ENCODE measurements around the gene SOCS2.
A peak's percentile ranks its signal among the peaks of the same experiment; 100 is the strongest.

Gene SOCS2

DNA sequence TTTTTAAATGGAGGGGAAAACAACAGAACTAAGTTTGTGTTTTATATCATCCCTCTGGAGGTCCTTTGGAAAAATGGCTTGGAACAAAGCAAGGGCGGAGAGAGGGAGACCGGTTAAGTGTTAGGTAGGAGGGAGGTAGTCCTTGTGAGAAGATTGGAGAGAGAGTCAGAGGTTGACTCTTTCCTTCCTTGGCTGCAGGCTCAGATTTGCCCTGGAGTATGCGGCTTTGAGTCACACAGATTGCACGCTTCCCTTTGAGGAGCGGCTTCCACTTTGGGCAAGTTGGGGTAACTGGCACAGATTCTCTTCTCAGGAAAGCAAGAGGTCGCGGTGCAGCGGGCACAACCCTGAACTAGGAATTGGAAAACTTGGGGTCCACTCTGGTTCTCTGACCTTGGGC is 9.9 kb downstream of the SOCS2 start:
- Histone ChIP-seq H3K4me3 (ENCODE audit: low read length) (no peak overlapping the region), H3K36me3 (ENCODE audit: insufficient read depth, low read length) (no peaks in the 10 kb centered on the region), H3K9me3 (ENCODE audit: insufficient read depth, low read depth, low read length) (no peaks in the 10 kb centered on the region), H3K27me3 (ENCODE audit: insufficient read depth, low read length) (no peaks in the 10 kb centered on the region), H3K27ac (ENCODE audit: low read depth, low read length) (no peak overlapping the region), H3K9ac (ENCODE audit: low read depth, low read length) (no peak overlapping the region), H3K4me1 (ENCODE audit: insufficient read depth, low read length) (peaks cover 25% of the 10 kb centered on the region)
- WGBS: 93% methylated on average over 8 of the region's 8 CpGs

- H3K4me1 ChIP-seq (ENCODE audit: insufficient read depth, low read length): peaks cover 25% of the 10 kb centered on the region
- no peaks in the 10 kb centered on the region for H3K9me3 ChIP-seq (ENCODE audit: insufficient read depth, low read depth, low read length)
- peak overlapping the region; percentile 19; the same call in 1 of the 2 replicates for H3K4me3 ChIP-seq (ENCODE audit: low read length)
- peak overlapping the region; percentile 27; the same call in 1 of the 2 replicates for H3K9ac ChIP-seq (ENCODE audit: low read depth, low read length)
- H3K27me3 ChIP-seq (ENCODE audit: insufficient read depth, low read length): no peaks in the 10 kb centered on the region
- WGBS: 75% methylated on average over 5 of the region's 5 CpGs
- peak overlapping the region; percentile 84; the same call in 1 of the 2 replicates for H3K27ac ChIP-seq (ENCODE audit: low read depth, low read length)
- no peaks in the 10 kb centered on the region for H3K36me3 ChIP-seq (ENCODE audit: insufficient read depth, low read length)
These were observed 11.3 kb downstream of the SOCS2 start for GRCh38 chr12:93583627-93584392.

GRCh38 chr12:93585247-93585646 is 12.8 kb downstream of the SOCS2 start:
- Histone ChIP-seq H3K27me3 (ENCODE audit: insufficient read depth, low read length) (no peaks in the 10 kb centered on the region), H3K9ac (ENCODE audit: low read depth, low read length) (no peak overlapping the region), H3K4me3 (ENCODE audit: low read length) (no peak overlapping the region), H3K36me3 (ENCODE audit: insufficient read depth, low read length) (no peaks in the 10 kb centered on the region), H3K27ac (ENCODE audit: low read depth, low read length) (no peak overlapping the region), H3K9me3 (ENCODE audit: insufficient read depth, low read depth, low read length) (no peaks in the 10 kb centered on the region), H3K4me1 (ENCODE audit: insufficient read depth, low read length) (peaks cover 25% of the 10 kb centered on the region)
- WGBS: 92% methylated on average over 2 of the region's 2 CpGs

- WGBS: 93% methylated on average over 5 of the region's 5 CpGs
- Histone ChIP-seq H3K36me3 (ENCODE audit: insufficient read depth, low read length) (no peaks in the 10 kb centered on the region), H3K9me3 (ENCODE audit: insufficient read depth, low read depth, low read length) (no peaks in the 10 kb centered on the region), H3K27ac (ENCODE audit: low read depth, low read length) (no peak overlapping the region), H3K4me1 (ENCODE audit: insufficient read depth, low read length) (peaks cover 37% of the 10 kb centered on the region), H3K9ac (ENCODE audit: low read depth, low read length) (no peak overlapping the region), H3K4me3 (ENCODE audit: low read length) (no peak overlapping the region), H3K27me3 (ENCODE audit: insufficient read depth, low read length) (peaks cover 20% of the 10 kb centered on the region)
These were observed 15.1 kb downstream of the SOCS2 start for GRCh38 chr12:93587611-93588010.

GRCh38 chr12:93589081-93589480 is 16.6 kb downstream of the SOCS2 start:
- H3K4me3 ChIP-seq (ENCODE audit: low read length): no peak overlapping the region
- peaks cover 24% of the 10 kb centered on the region for H3K27me3 ChIP-seq (ENCODE audit: insufficient read depth, low read length)
- H3K4me1 ChIP-seq (ENCODE audit: insufficient read depth, low read length): peaks cover 30% of the 10 kb centered on the region
- no peak overlapping the region for H3K9ac ChIP-seq (ENCODE audit: low read depth, low read length)
- no peaks in the 10 kb centered on the region for H3K36me3 ChIP-seq (ENCODE audit: insufficient read depth, low read length)
- no peak overlapping the region for H3K27ac ChIP-seq (ENCODE audit: low read depth, low read length)
- 91% methylated on average over 2 of the region's 2 CpGs for WGBS
- H3K9me3 ChIP-seq (ENCODE audit: insufficient read depth, low read depth, low read length): no peaks in the 10 kb centered on the region

- 4% methylated on average over 37 of the region's 37 CpGs for WGBS
- H3K36me3 ChIP-seq (ENCODE audit: insufficient read depth, low read length): no peaks in the 10 kb centered on the region
- H3K27ac ChIP-seq (ENCODE audit: low read depth, low read length): no peak overlapping the region
- H3K27me3 ChIP-seq (ENCODE audit: insufficient read depth, low read length): peaks cover 24% of the 10 kb centered on the region
- no peaks in the 10 kb centered on the region for H3K9me3 ChIP-seq (ENCODE audit: insufficient read depth, low read depth, low read length)
- peaks cover 23% of the 10 kb centered on the region for H3K4me1 ChIP-seq (ENCODE audit: insufficient read depth, low read length)
- peak overlapping the region; percentile 17 for H3K9ac ChIP-seq (ENCODE audit: low read depth, low read length)
- peak overlapping the region; percentile 45 for H3K4me3 ChIP-seq (ENCODE audit: low read length)
These were observed 18.8 kb downstream of the SOCS2 start for GRCh38 chr12:93591137-93591868.

DNA sequence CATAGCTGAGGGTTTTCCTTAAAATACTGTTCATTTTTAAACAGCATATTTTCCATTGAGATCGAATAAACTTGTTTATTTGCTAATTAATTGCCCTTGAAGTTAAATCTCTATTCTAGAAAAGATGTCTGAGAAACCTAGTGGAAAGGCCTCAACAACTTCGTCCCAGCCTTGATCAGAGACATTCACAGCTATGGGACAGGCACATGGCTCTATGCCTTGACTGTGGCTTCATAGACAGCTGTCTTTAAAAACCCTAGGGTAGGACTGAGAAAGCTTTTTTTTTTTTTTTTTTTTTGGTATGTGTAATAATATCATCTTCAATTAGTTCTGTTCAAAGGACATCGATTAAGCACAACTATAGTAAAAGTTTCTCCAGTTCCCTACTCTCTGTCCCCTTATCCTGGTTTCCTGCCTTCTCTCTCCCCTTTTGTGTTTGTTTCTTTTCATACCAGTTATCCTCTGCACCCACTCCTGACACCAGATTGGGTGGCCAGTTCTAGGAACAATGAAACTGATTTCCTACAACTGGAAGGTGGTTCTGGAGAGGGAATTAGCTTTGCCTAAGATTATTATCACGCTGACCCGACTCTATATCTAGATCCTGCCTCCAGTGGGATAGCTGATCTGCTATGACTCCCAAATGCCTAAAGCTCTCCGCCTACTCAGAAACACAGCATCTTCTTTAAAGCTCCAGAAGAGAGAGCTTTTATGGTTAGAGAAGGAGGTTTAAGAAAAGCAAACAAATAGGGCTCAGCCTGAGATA is 20.3 kb downstream of the SOCS2 start:
- Histone ChIP-seq H3K27ac (ENCODE audit: low read depth, low read length) (no peak overlapping the region), H3K4me1 (ENCODE audit: insufficient read depth, low read length) (peaks cover 23% of the 10 kb centered on the region), H3K36me3 (ENCODE audit: insufficient read depth, low read length) (no peaks in the 10 kb centered on the region), H3K9me3 (ENCODE audit: insufficient read depth, low read depth, low read length) (no peaks in the 10 kb centered on the region), H3K4me3 (ENCODE audit: low read length) (no peak overlapping the region), H3K27me3 (ENCODE audit: insufficient read depth, low read length) (peaks cover 24% of the 10 kb centered on the region), H3K9ac (ENCODE audit: low read depth, low read length) (no peak overlapping the region)
- 83% methylated on average over 5 of the region's 6 CpGs for WGBS

- WGBS: no CpG with 5 or more reads among the region's 2 CpGs
- H3K27me3 ChIP-seq (ENCODE audit: insufficient read depth, low read length): peaks cover 24% of the 10 kb centered on the region
- no peak overlapping the region for H3K9ac ChIP-seq (ENCODE audit: low read depth, low read length)
- H3K4me1 ChIP-seq (ENCODE audit: insufficient read depth, low read length): peaks cover 23% of the 10 kb centered on the region
- H3K36me3 ChIP-seq (ENCODE audit: insufficient read depth, low read length): no peaks in the 10 kb centered on the region
- no peaks in the 10 kb centered on the region for H3K9me3 ChIP-seq (ENCODE audit: insufficient read depth, low read depth, low read length)
- H3K27ac ChIP-seq (ENCODE audit: low read depth, low read length): no peak overlapping the region
- H3K4me3 ChIP-seq (ENCODE audit: low read length): no peak overlapping the region
These were observed 21.4 kb downstream of the SOCS2 start for GRCh38 chr12:93593843-93594242.

GRCh38 chr12:93594766-93595311 is 22.4 kb downstream of the SOCS2 start:
- Histone ChIP-seq H3K4me1 (ENCODE audit: insufficient read depth, low read length) (peaks cover 23% of the 10 kb centered on the region), H3K9me3 (ENCODE audit: insufficient read depth, low read depth, low read length) (no peaks in the 10 kb centered on the region), H3K27me3 (ENCODE audit: insufficient read depth, low read length) (peaks cover 24% of the 10 kb centered on the region), H3K4me3 (ENCODE audit: low read length) (no peak overlapping the region), H3K36me3 (ENCODE audit: insufficient read depth, low read length) (no peaks in the 10 kb centered on the region), H3K9ac (ENCODE audit: low read depth, low read length) (no peak overlapping the region), H3K27ac (ENCODE audit: low read depth, low read length) (no peak overlapping the region)
- WGBS: 86% methylated on average over 4 of the region's 6 CpGs

DNA sequence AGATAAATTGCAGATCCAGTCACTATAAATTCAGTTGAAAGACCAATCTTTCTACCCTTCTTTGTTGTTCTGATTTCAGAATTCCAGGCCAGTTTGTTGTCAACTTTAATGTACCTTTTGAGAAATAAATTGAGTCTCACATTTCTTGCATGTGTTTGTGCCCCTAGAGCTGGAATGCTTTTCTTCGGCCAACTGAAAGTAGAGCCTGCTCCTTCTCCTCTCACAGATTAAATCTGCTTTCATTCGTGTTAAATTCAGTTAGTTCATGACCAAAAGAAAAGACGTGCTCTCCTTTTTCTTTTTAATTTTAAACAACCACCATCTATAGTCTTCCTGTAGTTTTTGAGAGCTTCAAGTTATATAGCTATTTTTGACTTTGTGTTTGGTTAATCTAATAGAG is 22.9 kb downstream of the SOCS2 start:
- WGBS: 58% methylated on average over 3 of the region's 3 CpGs
- no peak overlapping the region for H3K9ac ChIP-seq (ENCODE audit: low read depth, low read length)

GRCh38 chr12:93597608-93598007 is 25.1 kb downstream of the SOCS2 start:
- Histone ChIP-seq H3K27ac (ENCODE audit: low read depth, low read length) (no peak overlapping the region), H3K4me3 (ENCODE audit: low read length) (no peak overlapping the region), H3K36me3 (ENCODE audit: insufficient read depth, low read length) (no peaks in the 10 kb centered on the region), H3K4me1 (ENCODE audit: insufficient read depth, low read length) (peaks cover 11% of the 10 kb centered on the region), H3K27me3 (ENCODE audit: insufficient read depth, low read length) (peaks cover 4% of the 10 kb centered on the region; the same call in 1 of the 2 replicates), H3K9ac (ENCODE audit: low read depth, low read length) (no peak overlapping the region), H3K9me3 (ENCODE audit: insufficient read depth, low read depth, low read length) (no peaks in the 10 kb centered on the region)
- WGBS: no CpG with 5 or more reads among the region's 2 CpGs

More for the DNA sequence above, 22.9 kb downstream of the SOCS2 start:
- Histone ChIP-seq H3K9me3 (ENCODE audit: insufficient read depth, low read depth, low read length) (no peaks in the 10 kb centered on the region), H3K4me1 (ENCODE audit: insufficient read depth, low read length) (peaks cover 23% of the 10 kb centered on the region), H3K27ac (ENCODE audit: low read depth, low read length) (no peak overlapping the region), H3K27me3 (ENCODE audit: insufficient read depth, low read length) (peaks cover 24% of the 10 kb centered on the region), H3K36me3 (ENCODE audit: insufficient read depth, low read length) (no peaks in the 10 kb centered on the region), H3K4me3 (ENCODE audit: low read length) (no peak overlapping the region)

Data from HUES64 (cell line).